Transverse colon (tissue), 4 donors: ENCODE results near the gene RGS3.

ENCODE experiments used
- CTCF ChIP-seq, 5 experiments: fragments of 200-600 bp in 3 of 5; fragments of 450-650 bp in 2 of 5; sonication (generic) in 3 of 5; IDR thresholded peaks; 1 replicate in 2 of 5; 2 replicates in 3 of 5; pipeline ENCODE4 v1.5.1; 2016 to 2017; ENCODE audit warnings: antibody characterized with exemption in 5 of 5, inconsistent platforms in 3 of 5, mild to moderate bottlenecking in 2 of 5, moderate library complexity in 1 of 5
- POLR2AphosphoS5 ChIP-seq, 3 donors: sonication (generic); formaldehyde crosslinking; IDR thresholded peaks; one replicate each; pipeline ENCODE4 v1.6.1; 2016; ENCODE audit warnings: antibody characterized with exemption in 3 of 3

- TF ChIP-seq POLR2AphosphoS5 (IDR thresholded peaks at IDR 0.05) (no peak), CTCF (IDR thresholded peaks at IDR 0.05) (no peak)
Measured at GRCh38 chr9:113568571-113569321, 105.2 kb downstream of the RGS3 start.
